OCI-LY1 (cell line): Measurements from ENCODE around the gene SLC39A12.
"Not testable (repeated sequence)": the region's sequence is repeated elsewhere in the genome, so short reads cannot be mapped to it uniquely, and the experiment has no call there.

Source experiments
- CTCF ChIP-seq: fragments of 200-600 bp; sonication (generic), shearing (Covaris generic); IDR thresholded peaks from 2 replicates; pipeline ENCODE4 v1.5.1; 2017; ENCODE audit warnings: mild to moderate bottlenecking, antibody characterized with exemption, low read length, moderate library complexity, mixed read lengths
- EZH2 ChIP-seq: fragments of 200-600 bp; sonication (generic), shearing (Covaris generic); IDR thresholded peaks from 2 replicates; pipeline ENCODE4 v1.8.0; 2017; ENCODE audit warnings: borderline replicate concordance, mixed run types, mild to moderate bottlenecking, antibody characterized with exemption, low read length, moderate library complexity, mixed read lengths

GRCh38 chr10:17950269-17950668 is 1.4 kb upstream of the SLC39A12 start:
- TF ChIP-seq CTCF, EZH2: not testable (repeated sequence)
